Neural progenitor cell (in vitro differentiated cells): ENCODE results near the gene ZKSCAN1. TPM values are rescaled to one million over a fixed set of nuclear protein-coding genes. Genes with fewer than 3 reads are reported as not detected.

Source experiments
- total RNA-seq: library from RNA; depleted of rRNA; stranded (reverse); fragments of >200 nt; gene quantifications from 2 replicates; pipeline ENCODE4 v1.2.3, GENCODE V29; 2015; ENCODE audit warnings: low replicate concordance

ZKSCAN1 gene
- total RNA-seq, 1 donor from 2014 or later: 43.2 TPM

Other genes with a start within 250 kb of the ZKSCAN1 start
- not detected in 2 replicates for gene CYP3A4, start 231.4 kb upstream of the ZKSCAN1 start, total RNA-seq
- gene CYP3A43, start 187.6 kb upstream of the ZKSCAN1 start, total RNA-seq: not detected in 2 replicates
- gene OR2AE1, start 138.6 kb upstream of the ZKSCAN1 start, total RNA-seq: not detected in 2 replicates
- 0.03 TPM in 1 of 2 replicates, not detected in the other for gene TRIM4, start 96.1 kb upstream of the ZKSCAN1 start, total RNA-seq
- gene GJC3, start 86.0 kb upstream of the ZKSCAN1 start, total RNA-seq: 0.34 TPM in 1 of 2 replicates, not detected in the other
- gene AZGP1, start 39.6 kb upstream of the ZKSCAN1 start, total RNA-seq: not detected in 2 replicates
- gene ZSCAN21, start 34.2 kb downstream of the ZKSCAN1 start, total RNA-seq: 29.0 and 33.4 TPM in 2 replicates
- gene ZNF3, start 66.1 kb downstream of the ZKSCAN1 start, total RNA-seq: 56.0 and 73.6 TPM in 2 replicates
- 42.2 and 63.9 TPM in 2 replicates for gene COPS6, start 73.4 kb downstream of the ZKSCAN1 start, total RNA-seq
- gene MCM7, start 85.8 kb downstream of the ZKSCAN1 start, total RNA-seq: 206 and 297 TPM in 2 replicates
- 15.3 and 15.4 TPM in 2 replicates for gene AP4M1, start 86.0 kb downstream of the ZKSCAN1 start, total RNA-seq
- 66.1 and 88.3 TPM in 2 replicates for gene TAF6, start 103.8 kb downstream of the ZKSCAN1 start, total RNA-seq
- gene CNPY4, start 104.0 kb downstream of the ZKSCAN1 start, total RNA-seq: 25.8 and 26.7 TPM in 2 replicates
- gene MBLAC1, start 111.4 kb downstream of the ZKSCAN1 start, total RNA-seq: 1.6 and 2.7 TPM in 2 replicates
- gene LAMTOR4, start 133.3 kb downstream of the ZKSCAN1 start, total RNA-seq: 70.5 and 123 TPM in 2 replicates
- 4.3 and 13.3 TPM in 2 replicates for gene TRAPPC14, start 143.1 kb downstream of the ZKSCAN1 start, total RNA-seq
- 0.90 and 2.5 TPM in 2 replicates for gene GAL3ST4, start 153.0 kb downstream of the ZKSCAN1 start, total RNA-seq
- gene GPC2, start 161.8 kb downstream of the ZKSCAN1 start, total RNA-seq: 17.0 and 61.0 TPM in 2 replicates
- 0.58 and 1.2 TPM in 2 replicates for gene STAG3, start 162.3 kb downstream of the ZKSCAN1 start, total RNA-seq
- not detected in 2 replicates for gene PVRIG, start 204.4 kb downstream of the ZKSCAN1 start, total RNA-seq